Measurements from ENCODE around the gene NNMT.

- no peak for TF ChIP-seq RAD21 (CRISPR knock-in tag; conservative IDR thresholded peaks at IDR 0.05 in 1 of 2, IDR thresholded peaks at IDR 0.05 in 1 of 2)
- no peak for TF ChIP-seq E2F4 (CRISPR knock-in tag; IDR thresholded peaks at IDR 0.05; ENCODE audit: low read depth)
- TF ChIP-seq ETV6 (IDR thresholded peaks at IDR 0.05; ENCODE audit: borderline replicate concordance in 1 of 2, low read depth in 2 of 2, low read length in 1 of 2), result no peak
- TF ChIP-seq ETV6 (CRISPR knock-in tag; IDR thresholded peaks at IDR 0.05; ENCODE audit: borderline replicate concordance), result no peak
- no peak for TF ChIP-seq DMBX1 (CRISPR knock-in tag; IDR thresholded peaks at IDR 0.05; ENCODE audit: borderline replicate concordance)
Measured at GRCh38 chr11:114290503-114291235, 5.5 kb upstream of the NNMT start.

All from K562 (cell line).